ENCODE data around the gene LRCH4.

- TF ChIP-seq CTCF (optimal IDR thresholded peaks at IDR 0.05 in 1 of 3, IDR thresholded peaks at IDR 0.05 in 1 of 3, conservative IDR thresholded peaks at IDR 0.05 in 1 of 3; ENCODE audit: extremely low read depth in 1 of 3, insufficient read depth in 2 of 3, low read length in 3 of 3) (no peak), EZH2 (IDR thresholded peaks at IDR 0.05; ENCODE audit: low read length) (no peak)
Observed at GRCh38 chr7:100532165-100533022, 53.5 kb downstream of the LRCH4 start.

Measured in keratinocyte (primary cell).